ENCODE results near the gene PSD2. TPM values are rescaled to one million over a fixed set of nuclear protein-coding genes. Genes with fewer than 3 reads are reported as not detected.

Gene PSD2
- total RNA-seq, 4 donors from 2014 or later = under 0.01 to 0.17 (median 0.13) TPM; not detected in 1

- Histone ChIP-seq H3K9me3 (no peaks in the 10 kb centered on the region), H3K36me3 (no peaks in the 10 kb centered on the region), H3K27me3 (no peaks in the 10 kb centered on the region), H3K4me3 (no peak overlapping the region), H3K27ac (replicated peaks in 1 of 4) (peak overlapping the region in 2 of 4 donors; percentile 43 to 48), H3K4me1 (peaks cover 8 to 22% (median 15%) of the 10 kb centered on the region in 4 donors)
- intact Hi-C loops (cut with DNase I) = loop anchor here (1.0 kb wide), 1 partner anchor 77 kb away; no protein-coding TSS in a partner anchor
- DNase-seq (ENCODE audit: extremely low spot score) = no peak
- TF ChIP-seq CTCF (IDR thresholded peaks at IDR 0.05) = peak in 2 of 3 experiments; percentile 86 to 95
- no peak for TF ChIP-seq POLR2AphosphoS5 (IDR thresholded peaks at IDR 0.05)
- WGBS = 24% methylated on average over 5 of the region's 5 CpGs
Observed at GRCh38 chr5:139863855-139864558, 68.4 kb downstream of the PSD2 start.

GRCh38 chr5:139864716-139865483, 69.3 kb downstream of the PSD2 start:
- no peak overlapping the region for H3K4me3 ChIP-seq
- H3K4me1 ChIP-seq = peaks cover 8 to 22% (median 15%) of the 10 kb centered on the region in 4 donors
- no peaks in the 10 kb centered on the region for H3K36me3 ChIP-seq
- no peaks in the 10 kb centered on the region for H3K27me3 ChIP-seq
- H3K9me3 ChIP-seq = no peaks in the 10 kb centered on the region
- no peak for TF ChIP-seq EP300 (IDR thresholded peaks at IDR 0.05)
- no peak for TF ChIP-seq POLR2AphosphoS5 (IDR thresholded peaks at IDR 0.05)
- TF ChIP-seq POLR2A (IDR thresholded peaks at IDR 0.05; ENCODE audit: low read depth) = no peak
- TF ChIP-seq CTCF (IDR thresholded peaks at IDR 0.05) = no peak
- no peak overlapping the region for H3K27ac ChIP-seq (replicated peaks in 1 of 4)
- intact Hi-C loops (cut with DNase I) = loop anchor here (1.0 to 5.0 kb wide), 2 partner anchors 78 to 102 kb away; no protein-coding TSS in a partner anchor
- DNase-seq (ENCODE audit: extremely low spot score) = no peak
- 83% methylated on average over 11 of the region's 12 CpGs for WGBS

GRCh38 chr5:139867109-139867508, 71.5 kb downstream of the PSD2 start:
- Histone ChIP-seq H3K9me3 (no peaks in the 10 kb centered on the region), H3K36me3 (peaks cover 0 to 5% (median 0%) of the 10 kb centered on the region in 4 donors), H3K27me3 (no peaks in the 10 kb centered on the region), H3K27ac (replicated peaks in 1 of 4) (no peak overlapping the region), H3K4me1 (peaks cover 8 to 22% (median 15%) of the 10 kb centered on the region in 4 donors), H3K4me3 (no peak overlapping the region)
- intact Hi-C loops (cut with DNase I) = loop anchor here (5.0 kb wide), 1 partner anchor 100 kb away; no protein-coding TSS in a partner anchor
- TF ChIP-seq POLR2AphosphoS5 (IDR thresholded peaks at IDR 0.05) (no peak), POLR2A (IDR thresholded peaks at IDR 0.05; ENCODE audit: low read depth) (no peak), CTCF (IDR thresholded peaks at IDR 0.05) (no peak), EP300 (IDR thresholded peaks at IDR 0.05) (no peak)
- 64% methylated on average over 2 of the region's 2 CpGs for WGBS
- no peak for DNase-seq (ENCODE audit: extremely low spot score)

GRCh38 chr5:139867581-139867980, 72.0 kb downstream of the PSD2 start:
- TF ChIP-seq EP300 (IDR thresholded peaks at IDR 0.05) (no peak), CTCF (IDR thresholded peaks at IDR 0.05) (no peak), POLR2AphosphoS5 (IDR thresholded peaks at IDR 0.05) (no peak), POLR2A (IDR thresholded peaks at IDR 0.05; ENCODE audit: low read depth) (no peak)
- Histone ChIP-seq H3K36me3 (peaks cover 0 to 5% (median 0%) of the 10 kb centered on the region in 4 donors), H3K27me3 (no peaks in the 10 kb centered on the region), H3K4me3 (no peak overlapping the region), H3K4me1 (peaks cover 8 to 18% (median 15%) of the 10 kb centered on the region in 4 donors), H3K9me3 (no peaks in the 10 kb centered on the region), H3K27ac (replicated peaks in 1 of 4) (no peak overlapping the region)
- DNase-seq (ENCODE audit: extremely low spot score) = no peak
- intact Hi-C loops (cut with DNase I) = loop anchor here (5.0 kb wide), 1 partner anchor 100 kb away; no protein-coding TSS in a partner anchor

Measured in esophagus muscularis mucosa (tissue), 4 donors.